Stimulated activated naive B cell treated with anti-CD40 and anti-IgM and Interleukin-4, amounts not matched to agents 10 μg/mL and 1 μg/mL and 100 μg/mL, for 72 hours (primary cell): ENCODE data around the gene PRSS33.

ENCODE experiments used
- ATAC-seq, 2 donors: fragments of 150-1000 bp; cut with Tn5 transposase; replicated peaks; 2 replicates each; pipeline ENCODE4 v1.10.0; 2021; ENCODE audit warnings: moderate library complexity in 1 of 2
- DNase-seq: peaks from one replicate; pipeline ENCODE4 v3.0.0; 2021
- H3K27ac Mint-ChIP-seq: one replicate; pipeline ENCODE4 v1.8.0; 2022; ENCODE audit warnings: mild to moderate bottlenecking, mixed read lengths
- H3K27me3 Mint-ChIP-seq, 2 donors: one replicate each; pipeline ENCODE4 v1.8.0; 2022; ENCODE audit warnings: mixed read lengths in 2 of 2
- H3K36me3 Mint-ChIP-seq, 2 donors: one replicate each; pipeline ENCODE4 v1.8.0; 2022; ENCODE audit warnings: mixed read lengths in 2 of 2, mild to moderate bottlenecking in 1 of 2
- H3K4me1 Mint-ChIP-seq, 2 donors: one replicate each; pipeline ENCODE4 v1.8.0; 2022; ENCODE audit warnings: mixed read lengths in 2 of 2, mild to moderate bottlenecking in 1 of 2
- H3K4me3 Mint-ChIP-seq, 2 donors: one replicate each; pipeline ENCODE4 v1.8.0; 2022; ENCODE audit warnings: mild to moderate bottlenecking in 2 of 2, mixed read lengths in 2 of 2, moderate library complexity in 1 of 2
- H3K9me3 Mint-ChIP-seq, 2 donors: one replicate each; pipeline ENCODE4 v1.8.0; 2022; ENCODE audit warnings: mixed read lengths in 2 of 2, mild to moderate bottlenecking in 1 of 2

The PRSS33 gene

GRCh38 chr16:2771496-2772402 lies 15.6 kb downstream of the PRSS33 start:
- no peak for ATAC-seq
- no peak for DNase-seq
- Mint-ChIP-seq H3K4me3 (no peak overlapping the region), H3K27me3 (no peaks in the 10 kb centered on the region), H3K36me3 (peaks cover 49 to 60% of the 10 kb centered on the region in 2 donors), H3K9me3 (no peaks in the 10 kb centered on the region), H3K27ac (peak overlapping the region; percentile 53), H3K4me1 (peaks cover 35 to 58% of the 10 kb centered on the region in 2 donors)

- peaks cover 60 to 71% of the 10 kb centered on the region in 2 donors for H3K36me3 Mint-ChIP-seq
- H3K4me3 Mint-ChIP-seq, result no peak overlapping the region
- peak overlapping the region; percentile 81 for H3K27ac Mint-ChIP-seq
- ATAC-seq (peak; percentile 23 to 33), DNase-seq (no peak)
- H3K4me1 Mint-ChIP-seq, result peaks cover 28 to 57% of the 10 kb centered on the region in 2 donors
- H3K27me3 Mint-ChIP-seq, result no peaks in the 10 kb centered on the region
- no peaks in the 10 kb centered on the region for H3K9me3 Mint-ChIP-seq
Observed at GRCh38 chr16:2770057-2770951, 17.1 kb downstream of the PRSS33 start.

GRCh38 chr16:2769675-2770056 lies 17.7 kb downstream of the PRSS33 start:
- Mint-ChIP-seq H3K27ac (peak overlapping the region; percentile 81), H3K36me3 (peaks cover 65 to 78% of the 10 kb centered on the region in 2 donors), H3K4me1 (peaks cover 25 to 50% of the 10 kb centered on the region in 2 donors), H3K9me3 (no peaks in the 10 kb centered on the region), H3K4me3 (no peak overlapping the region), H3K27me3 (no peaks in the 10 kb centered on the region)
- DNase-seq, result no peak
- no peak for ATAC-seq

DNA sequence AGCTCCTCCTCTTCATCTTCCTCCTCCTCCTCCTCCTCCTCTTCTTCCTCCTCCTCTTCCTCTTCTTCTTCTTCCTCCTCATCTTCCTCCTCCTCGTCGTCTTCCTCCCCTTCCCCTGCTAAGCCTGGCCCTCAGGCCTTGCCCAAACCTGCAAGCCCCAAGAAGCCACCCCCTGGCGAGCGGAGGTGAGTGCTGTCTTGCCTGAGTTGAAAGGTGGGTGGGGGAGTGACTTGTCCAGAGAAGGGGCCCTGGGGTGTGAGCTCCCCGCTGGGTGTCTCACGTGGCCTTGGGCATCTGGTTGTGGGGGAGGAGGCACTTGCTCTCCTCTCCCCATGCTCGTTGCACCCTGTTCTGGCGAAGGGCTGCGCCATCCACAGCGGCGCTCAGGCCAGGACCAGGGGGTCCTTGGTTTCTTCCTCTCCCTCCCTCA lies 18.2 kb downstream of the PRSS33 start:
- Mint-ChIP-seq H3K27me3 (no peaks in the 10 kb centered on the region), H3K27ac (peak overlapping the region; percentile 82), H3K9me3 (no peaks in the 10 kb centered on the region), H3K4me1 (peaks cover 25 to 45% of the 10 kb centered on the region in 2 donors), H3K36me3 (peaks cover 65 to 81% of the 10 kb centered on the region in 2 donors), H3K4me3 (peak overlapping the region in 1 of 2 donors; percentile 3)
- DNase-seq (no peak), ATAC-seq (no peak)

DNA sequence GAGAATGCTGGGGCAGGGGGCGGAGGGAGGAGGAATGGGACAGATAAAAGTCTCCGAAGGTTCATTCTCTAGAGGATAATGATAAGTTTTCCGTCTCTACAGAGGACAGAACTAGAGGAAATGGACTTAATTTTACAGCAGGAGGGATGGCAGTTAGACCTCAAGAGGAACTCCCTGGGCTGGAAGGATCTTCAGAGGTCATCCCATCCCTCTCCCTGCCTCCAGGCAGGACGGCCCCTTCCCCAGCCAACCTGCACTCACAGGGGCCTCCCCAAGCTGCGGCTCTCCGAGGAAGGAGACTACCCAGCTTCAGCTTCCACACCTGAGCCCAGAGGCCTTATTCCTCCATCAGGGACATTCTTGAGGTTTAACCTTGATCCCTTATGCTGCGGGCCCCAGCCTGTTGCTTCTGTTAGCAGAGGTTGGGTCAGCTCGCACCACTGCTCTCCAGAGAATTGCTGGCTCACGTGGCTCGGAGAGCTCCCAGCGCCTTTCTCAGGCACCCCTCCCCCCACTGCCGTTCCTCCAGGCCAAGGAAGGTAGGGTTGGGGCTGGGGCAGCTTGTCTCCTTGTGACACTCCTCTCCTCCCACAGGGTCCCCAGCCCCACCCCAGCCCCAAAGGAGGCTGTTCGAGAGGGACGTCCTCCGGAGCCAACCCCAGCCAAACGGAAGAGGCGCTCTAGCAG lies 18.8 kb downstream of the PRSS33 start:
- no peaks in the 10 kb centered on the region for H3K9me3 Mint-ChIP-seq
- DNase-seq (no peak), ATAC-seq (no peak)
- H3K36me3 Mint-ChIP-seq, result peaks cover 67 to 84% of the 10 kb centered on the region in 2 donors
- H3K4me3 Mint-ChIP-seq, result peak overlapping the region in 1 of 2 donors; percentile 3
- no peaks in the 10 kb centered on the region for H3K27me3 Mint-ChIP-seq
- peak overlapping the region; percentile 82 for H3K27ac Mint-ChIP-seq
- H3K4me1 Mint-ChIP-seq, result peaks cover 25 to 45% of the 10 kb centered on the region in 2 donors

GRCh38 chr16:2767891-2768290 lies 19.5 kb downstream of the PRSS33 start:
- ATAC-seq (no peak), DNase-seq (no peak)
- Mint-ChIP-seq H3K27ac (peak overlapping the region; percentile 71), H3K4me3 (peak overlapping the region in 1 of 2 donors; percentile 51), H3K9me3 (no peaks in the 10 kb centered on the region), H3K4me1 (peaks cover 25 to 51% of the 10 kb centered on the region in 2 donors), H3K27me3 (no peaks in the 10 kb centered on the region), H3K36me3 (peaks cover 70 to 89% of the 10 kb centered on the region in 2 donors)

DNA sequence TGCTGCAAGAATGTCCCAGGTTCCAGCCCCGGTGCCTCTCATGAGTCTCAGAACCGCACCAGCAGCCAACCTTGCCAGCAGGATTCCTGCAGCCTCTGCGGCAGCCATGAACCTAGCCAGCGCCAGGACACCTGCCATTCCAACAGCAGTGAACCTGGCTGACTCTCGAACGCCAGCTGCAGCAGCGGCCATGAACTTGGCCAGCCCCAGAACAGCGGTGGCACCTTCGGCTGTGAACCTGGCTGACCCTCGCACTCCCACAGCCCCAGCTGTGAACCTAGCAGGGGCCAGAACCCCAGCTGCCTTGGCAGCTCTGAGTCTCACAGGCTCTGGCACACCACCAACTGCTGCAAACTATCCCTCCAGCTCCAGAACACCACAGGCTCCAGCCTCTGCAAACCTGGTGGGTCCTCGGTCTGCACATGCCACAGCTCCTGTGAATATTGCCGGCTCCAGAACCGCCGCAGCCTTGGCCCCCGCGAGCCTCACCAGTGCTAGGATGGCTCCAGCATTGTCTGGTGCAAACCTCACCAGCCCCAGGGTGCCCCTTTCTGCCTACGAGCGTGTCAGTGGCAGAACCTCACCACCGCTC lies 20.1 kb downstream of the PRSS33 start:
- no peak for DNase-seq
- H3K27me3 Mint-ChIP-seq, result no peaks in the 10 kb centered on the region
- peak overlapping the region; percentile 42 for H3K27ac Mint-ChIP-seq
- H3K4me1 Mint-ChIP-seq, result peaks cover 27 to 51% of the 10 kb centered on the region in 2 donors
- no peaks in the 10 kb centered on the region for H3K9me3 Mint-ChIP-seq
- peaks cover 72 to 89% of the 10 kb centered on the region in 2 donors for H3K36me3 Mint-ChIP-seq
- ATAC-seq, result no peak
- no peak overlapping the region for H3K4me3 Mint-ChIP-seq

DNA sequence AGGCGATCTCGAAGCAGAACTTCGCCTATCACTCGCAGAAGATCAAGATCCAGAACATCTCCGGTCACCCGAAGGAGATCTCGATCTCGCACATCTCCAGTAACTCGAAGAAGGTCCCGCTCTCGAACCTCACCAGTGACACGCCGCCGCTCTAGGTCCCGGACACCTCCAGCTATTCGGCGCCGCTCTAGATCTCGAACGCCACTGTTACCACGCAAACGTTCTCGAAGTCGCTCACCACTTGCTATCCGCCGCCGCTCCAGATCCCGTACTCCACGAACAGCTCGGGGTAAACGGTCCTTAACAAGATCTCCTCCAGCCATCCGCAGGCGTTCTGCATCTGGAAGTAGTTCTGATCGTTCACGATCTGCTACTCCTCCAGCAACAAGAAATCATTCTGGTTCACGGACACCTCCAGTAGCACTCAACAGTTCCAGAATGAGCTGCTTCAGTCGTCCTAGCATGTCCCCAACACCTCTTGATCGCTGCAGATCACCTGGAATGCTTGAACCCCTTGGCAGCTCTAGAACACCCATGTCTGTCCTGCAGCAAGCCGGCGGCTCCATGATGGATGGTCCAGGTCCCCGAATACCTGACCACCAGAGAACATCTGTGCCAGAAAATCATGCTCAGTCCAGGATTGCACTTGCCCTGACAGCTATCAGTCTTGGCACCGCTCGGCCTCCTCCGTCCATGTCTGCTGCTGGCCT lies 20.8 kb downstream of the PRSS33 start:
- H3K27ac Mint-ChIP-seq, result peak overlapping the region; percentile 80
- H3K4me3 Mint-ChIP-seq, result no peak overlapping the region
- H3K4me1 Mint-ChIP-seq, result peaks cover 25 to 52% of the 10 kb centered on the region in 2 donors
- no peaks in the 10 kb centered on the region for H3K9me3 Mint-ChIP-seq
- DNase-seq (no peak), ATAC-seq (no peak)
- H3K27me3 Mint-ChIP-seq, result no peaks in the 10 kb centered on the region
- H3K36me3 Mint-ChIP-seq, result peaks cover 74 to 89% of the 10 kb centered on the region in 2 donors

DNA sequence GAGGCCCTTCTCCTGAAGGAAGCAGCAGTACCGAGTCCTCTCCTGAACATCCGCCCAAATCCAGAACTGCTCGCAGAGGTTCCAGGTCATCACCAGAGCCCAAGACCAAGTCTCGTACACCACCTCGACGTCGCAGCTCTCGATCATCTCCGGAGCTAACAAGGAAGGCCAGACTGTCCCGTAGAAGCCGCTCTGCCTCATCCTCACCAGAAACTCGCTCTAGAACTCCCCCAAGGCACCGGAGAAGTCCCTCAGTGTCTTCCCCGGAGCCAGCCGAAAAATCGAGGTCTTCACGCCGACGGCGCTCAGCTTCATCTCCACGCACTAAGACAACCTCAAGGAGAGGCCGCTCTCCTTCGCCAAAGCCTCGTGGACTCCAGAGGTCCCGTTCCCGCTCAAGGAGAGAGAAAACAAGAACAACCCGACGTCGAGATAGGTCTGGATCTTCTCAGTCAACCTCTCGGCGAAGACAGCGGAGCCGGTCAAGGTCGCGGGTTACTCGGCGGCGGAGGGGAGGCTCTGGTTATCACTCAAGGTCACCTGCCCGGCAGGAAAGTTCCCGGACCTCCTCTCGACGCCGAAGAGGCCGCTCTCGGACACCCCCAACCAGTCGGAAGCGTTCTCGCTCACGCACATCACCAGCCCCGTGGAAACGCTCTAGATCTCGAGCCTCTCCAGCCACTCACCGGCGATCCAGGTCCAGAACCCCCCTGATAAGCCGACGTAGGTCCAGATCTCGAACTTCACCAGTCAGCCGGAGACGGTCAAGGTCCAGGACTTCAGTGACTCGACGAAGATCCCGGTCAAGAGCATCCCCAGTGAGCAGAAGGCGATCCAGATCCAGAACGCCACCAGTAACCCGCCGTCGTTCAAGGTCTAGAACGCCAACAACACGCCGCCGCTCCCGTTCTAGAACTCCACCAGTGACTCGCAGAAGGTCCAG lies 21.6 kb downstream of the PRSS33 start:
- Mint-ChIP-seq H3K4me3 (peak overlapping the region in 1 of 2 donors; percentile 6), H3K4me1 (peaks cover 24 to 58% of the 10 kb centered on the region in 2 donors), H3K27ac (peak overlapping the region; percentile 80), H3K36me3 (peaks cover 78 to 89% of the 10 kb centered on the region in 2 donors), H3K9me3 (no peaks in the 10 kb centered on the region), H3K27me3 (no peaks in the 10 kb centered on the region)
- no peak for DNase-seq
- ATAC-seq, result no peak

DNA sequence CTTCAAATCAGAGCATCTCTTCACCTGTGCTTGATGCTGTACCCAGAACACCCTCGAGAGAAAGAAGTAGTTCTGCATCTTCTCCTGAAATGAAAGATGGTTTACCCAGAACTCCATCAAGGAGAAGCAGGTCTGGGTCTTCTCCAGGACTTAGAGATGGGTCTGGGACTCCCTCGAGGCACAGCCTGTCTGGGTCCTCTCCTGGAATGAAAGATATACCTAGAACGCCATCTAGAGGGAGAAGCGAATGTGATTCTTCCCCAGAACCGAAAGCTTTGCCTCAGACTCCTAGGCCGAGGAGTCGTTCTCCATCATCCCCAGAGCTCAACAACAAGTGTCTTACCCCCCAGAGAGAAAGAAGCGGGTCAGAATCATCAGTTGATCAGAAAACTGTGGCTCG lies 22.6 kb downstream of the PRSS33 start:
- peak overlapping the region; percentile 14 for H3K27ac Mint-ChIP-seq
- no peaks in the 10 kb centered on the region for H3K27me3 Mint-ChIP-seq
- H3K4me1 Mint-ChIP-seq, result peaks cover 26 to 64% of the 10 kb centered on the region in 2 donors
- H3K36me3 Mint-ChIP-seq, result peaks cover 82 to 91% of the 10 kb centered on the region in 2 donors
- H3K4me3 Mint-ChIP-seq, result no peak overlapping the region
- ATAC-seq, result no peak
- no peak for DNase-seq
- H3K9me3 Mint-ChIP-seq, result no peaks in the 10 kb centered on the region

GRCh38 chr16:2763173-2763572 lies 24.2 kb downstream of the PRSS33 start:
- Mint-ChIP-seq H3K4me1 (peaks cover 22 to 68% of the 10 kb centered on the region in 2 donors), H3K27me3 (no peaks in the 10 kb centered on the region), H3K9me3 (no peaks in the 10 kb centered on the region), H3K36me3 (peaks cover 82 to 94% of the 10 kb centered on the region in 2 donors), H3K27ac (peak overlapping the region; percentile 59), H3K4me3 (no peak overlapping the region)
- no peak for DNase-seq
- ATAC-seq, result no peak

DNA sequence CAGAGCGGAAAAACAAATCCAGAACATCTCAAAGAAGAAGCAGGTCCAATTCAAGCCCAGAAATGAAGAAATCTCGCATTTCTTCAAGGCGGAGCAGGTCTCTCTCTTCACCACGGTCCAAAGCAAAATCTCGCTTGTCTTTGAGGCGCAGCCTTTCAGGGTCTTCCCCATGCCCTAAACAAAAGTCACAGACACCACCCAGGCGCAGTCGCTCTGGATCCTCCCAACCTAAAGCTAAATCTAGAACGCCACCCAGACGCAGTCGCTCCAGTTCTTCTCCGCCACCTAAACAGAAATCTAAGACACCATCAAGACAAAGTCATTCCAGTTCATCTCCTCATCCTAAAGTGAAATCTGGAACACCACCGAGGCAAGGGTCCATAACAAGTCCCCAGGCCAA lies 24.6 kb downstream of the PRSS33 start:
- ATAC-seq (no peak), DNase-seq (no peak)
- H3K4me3 Mint-ChIP-seq, result no peak overlapping the region
- H3K36me3 Mint-ChIP-seq, result peaks cover 81 to 94% of the 10 kb centered on the region in 2 donors
- no peaks in the 10 kb centered on the region for H3K9me3 Mint-ChIP-seq
- peak overlapping the region; percentile 67 for H3K27ac Mint-ChIP-seq
- peaks cover 21 to 72% of the 10 kb centered on the region in 2 donors for H3K4me1 Mint-ChIP-seq
- H3K27me3 Mint-ChIP-seq, result no peaks in the 10 kb centered on the region
